WERI-Rb-1 (cell line): ENCODE results near the gene ASPSCR1.
A peak's percentile ranks its signal among the peaks of the same experiment; 100 is the strongest.

ENCODE experiments used
- DNase-seq: peaks from one replicate; pipeline ENCODE4 v3.0.0-alpha.2; 2020
- H3K27ac ChIP-seq: fragments of 250-450 bp; sonication (Bioruptor Pico); 2 replicates; pipeline ENCODE4 v1.5.1; 2020; ENCODE audit warnings: mild to moderate bottlenecking, moderate library complexity
- H3K27me3 ChIP-seq: fragments of 250-450 bp; sonication (Bioruptor Pico); 2 replicates; pipeline ENCODE4 v1.5.1; 2021; ENCODE audit warnings: mild to moderate bottlenecking, low read depth, moderate library complexity; ENCODE audit not compliant: insufficient read depth, severe bottlenecking
- H3K36me3 ChIP-seq: fragments of 250-450 bp; sonication (Bioruptor Pico); 2 replicates; pipeline ENCODE4 v1.5.1; 2020; ENCODE audit warnings: mild to moderate bottlenecking, moderate library complexity
- H3K4me3 ChIP-seq: 2 replicates; pipeline ENCODE4 v1.5.1; 2011; ENCODE audit warnings: low read depth, mild to moderate bottlenecking, control low read depth, low read length
- H3K9me3 ChIP-seq: fragments of 250-450 bp; sonication (Bioruptor Pico); 2 replicates; pipeline ENCODE4 v1.5.1; 2021; ENCODE audit warnings: mild to moderate bottlenecking, moderate library complexity; ENCODE audit not compliant: severe bottlenecking
- CTCF ChIP-seq: IDR thresholded peaks from 2 replicates; pipeline ENCODE4 v1.5.1; 2011; ENCODE audit warnings: low read depth, mild to moderate bottlenecking, control low read depth, inconsistent platforms, low read length

The ASPSCR1 gene

GRCh38 chr17:82047914-82048570, 70.6 kb downstream of the ASPSCR1 start:
- Histone ChIP-seq H3K36me3 (peaks cover 39% of the 10 kb centered on the region), H3K27ac (no peak overlapping the region), H3K4me3 (no peak overlapping the region), H3K27me3 (no peaks in the 10 kb centered on the region), H3K9me3 (no peaks in the 10 kb centered on the region)
- no peak for TF ChIP-seq CTCF
- DNase-seq = no peak

- no peaks in the 10 kb centered on the region for H3K9me3 ChIP-seq
- DNase-seq = no peak
- H3K4me3 ChIP-seq = no peak overlapping the region
- H3K36me3 ChIP-seq = peaks cover 44% of the 10 kb centered on the region
- H3K27ac ChIP-seq = no peak overlapping the region
- H3K27me3 ChIP-seq = no peaks in the 10 kb centered on the region
- no peak for TF ChIP-seq CTCF
These were observed 71.1 kb downstream of the ASPSCR1 start for GRCh38 chr17:82048571-82048971.

- no peak overlapping the region for H3K27ac ChIP-seq
- H3K36me3 ChIP-seq = peaks cover 50% of the 10 kb centered on the region
- no peak overlapping the region for H3K4me3 ChIP-seq
- H3K9me3 ChIP-seq = no peaks in the 10 kb centered on the region
- no peak for DNase-seq
- no peaks in the 10 kb centered on the region for H3K27me3 ChIP-seq
- no peak for TF ChIP-seq CTCF
These were observed 71.7 kb downstream of the ASPSCR1 start for GRCh38 chr17:82049106-82049505.

- Histone ChIP-seq H3K9me3 (no peaks in the 10 kb centered on the region), H3K36me3 (peaks cover 54% of the 10 kb centered on the region), H3K27me3 (no peaks in the 10 kb centered on the region), H3K27ac (no peak overlapping the region), H3K4me3 (no peak overlapping the region)
- no peak for DNase-seq
- no peak for TF ChIP-seq CTCF
These were observed 72.1 kb downstream of the ASPSCR1 start for GRCh38 chr17:82049521-82049971.

- Histone ChIP-seq H3K27ac (no peak overlapping the region), H3K4me3 (peak overlapping the region; percentile 71), H3K27me3 (no peaks in the 10 kb centered on the region), H3K36me3 (peaks cover 61% of the 10 kb centered on the region), H3K9me3 (no peaks in the 10 kb centered on the region)
- no peak for TF ChIP-seq CTCF
- no peak for DNase-seq
These were observed 72.8 kb downstream of the ASPSCR1 start for GRCh38 chr17:82050152-82050760.
